C4-2B (cell line): ENCODE data around the gene SHMT2.

Source experiments
- ZFX ChIP-seq: fragments of 450-650 bp; IDR thresholded peaks from 2 replicates; pipeline ENCODE4 v1.6.1; 2017
- TF ChIP-seq, protein P1 (sequence below): fragments of 450-650 bp; conservative IDR thresholded peaks from 2 replicates; pipeline ENCODE4 v1.5.1; 2017; ENCODE audit warnings: mild to moderate bottlenecking

DNA sequence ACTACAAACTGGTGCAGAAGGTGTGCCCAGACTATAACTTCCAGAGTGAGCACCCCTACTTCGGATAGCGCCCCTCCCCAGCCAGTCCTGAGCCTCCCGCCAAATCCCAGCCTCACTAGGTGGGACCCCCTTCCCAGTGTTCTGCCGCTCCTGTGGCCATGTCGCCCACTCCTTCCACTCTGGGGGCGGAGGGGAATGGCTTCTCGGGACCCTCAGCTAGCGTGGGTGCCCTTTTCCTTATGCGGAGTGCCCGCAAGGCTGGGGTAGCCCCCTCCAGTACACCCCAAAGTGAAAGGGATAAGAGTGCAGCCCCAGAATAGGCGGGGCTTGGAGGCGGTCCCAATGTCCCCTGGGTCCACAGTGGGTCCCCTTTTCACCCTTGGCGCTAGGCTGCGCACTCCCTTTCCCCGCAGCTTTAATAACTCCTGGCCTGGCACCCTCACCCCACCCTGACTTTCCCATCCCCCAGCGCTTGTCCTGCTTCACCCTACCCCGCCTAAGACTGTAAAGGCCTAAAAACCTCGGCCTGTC, 3.8 kb upstream of the SHMT2 start:
- TF ChIP-seq, protein P1, sequence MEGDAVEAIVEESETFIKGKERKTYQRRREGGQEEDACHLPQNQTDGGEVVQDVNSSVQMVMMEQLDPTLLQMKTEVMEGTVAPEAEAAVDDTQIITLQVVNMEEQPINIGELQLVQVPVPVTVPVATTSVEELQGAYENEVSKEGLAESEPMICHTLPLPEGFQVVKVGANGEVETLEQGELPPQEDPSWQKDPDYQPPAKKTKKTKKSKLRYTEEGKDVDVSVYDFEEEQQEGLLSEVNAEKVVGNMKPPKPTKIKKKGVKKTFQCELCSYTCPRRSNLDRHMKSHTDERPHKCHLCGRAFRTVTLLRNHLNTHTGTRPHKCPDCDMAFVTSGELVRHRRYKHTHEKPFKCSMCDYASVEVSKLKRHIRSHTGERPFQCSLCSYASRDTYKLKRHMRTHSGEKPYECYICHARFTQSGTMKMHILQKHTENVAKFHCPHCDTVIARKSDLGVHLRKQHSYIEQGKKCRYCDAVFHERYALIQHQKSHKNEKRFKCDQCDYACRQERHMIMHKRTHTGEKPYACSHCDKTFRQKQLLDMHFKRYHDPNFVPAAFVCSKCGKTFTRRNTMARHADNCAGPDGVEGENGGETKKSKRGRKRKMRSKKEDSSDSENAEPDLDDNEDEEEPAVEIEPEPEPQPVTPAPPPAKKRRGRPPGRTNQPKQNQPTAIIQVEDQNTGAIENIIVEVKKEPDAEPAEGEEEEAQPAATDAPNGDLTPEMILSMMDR: no peak
- no peak for TF ChIP-seq ZFX
